IPS-NIHi7 (cell line): ENCODE data around the gene OPCML.

ENCODE experiments used
- DNase-seq: peaks from one replicate; pipeline ENCODE4 v3.0.0; 2012; ENCODE audit warnings: mixed read lengths; ENCODE audit errors: extremely low spot score

OPCML gene

GRCh38 chr11:132563050-132563449 is 969.3 kb downstream of the OPCML start:
- no peak for DNase-seq

- no peak for DNase-seq
Measured at GRCh38 chr11:132561937-132562336, 970.4 kb downstream of the OPCML start.

GRCh38 chr11:132559331-132560036 is 972.8 kb downstream of the OPCML start:
- DNase-seq: no peak

GRCh38 chr11:132556316-132556715 is 976.0 kb downstream of the OPCML start:
- no peak for DNase-seq

GRCh38 chr11:132555617-132556016 is 976.7 kb downstream of the OPCML start:
- no peak for DNase-seq

GRCh38 chr11:132551016-132551415 is 981.3 kb downstream of the OPCML start:
- no peak for DNase-seq

GRCh38 chr11:132549561-132549960 is 982.7 kb downstream of the OPCML start:
- DNase-seq: no peak

GRCh38 chr11:132549001-132549400 is 983.3 kb downstream of the OPCML start:
- no peak for DNase-seq

GRCh38 chr11:132544007-132544406 is 988.3 kb downstream of the OPCML start:
- DNase-seq: no peak

- no peak for DNase-seq
Measured at GRCh38 chr11:132541794-132542193, 990.5 kb downstream of the OPCML start.

GRCh38 chr11:132540581-132540980 is 991.7 kb downstream of the OPCML start:
- DNase-seq: no peak

- no peak for DNase-seq
Measured at GRCh38 chr11:132539590-132540368, 992.5 kb downstream of the OPCML start.

GRCh38 chr11:132538642-132539041 is 993.7 kb downstream of the OPCML start:
- DNase-seq: no peak

- no peak for DNase-seq
Measured at GRCh38 chr11:132535830-132536229, 996.5 kb downstream of the OPCML start.

- peak; percentile 23 for DNase-seq
Measured at GRCh38 chr11:132531921-132532320, 1000.4 kb downstream of the OPCML start.

GRCh38 chr11:132528181-132528580 is 1004.1 kb downstream of the OPCML start:
- DNase-seq: no peak

- DNase-seq: peak; percentile 24
Measured at GRCh38 chr11:132523929-132524328, 1008.4 kb downstream of the OPCML start.

GRCh38 chr11:132520199-132520598 is 1012.1 kb downstream of the OPCML start:
- no peak for DNase-seq

GRCh38 chr11:132519241-132519815 is 1013.0 kb downstream of the OPCML start:
- no peak for DNase-seq

GRCh38 chr11:132504501-132505041 is 1027.7 kb downstream of the OPCML start:
- peak; percentile 20 for DNase-seq

GRCh38 chr11:132501356-132501755 is 1030.9 kb downstream of the OPCML start:
- no peak for DNase-seq

- no peak for DNase-seq
Measured at GRCh38 chr11:132499661-132500060, 1032.6 kb downstream of the OPCML start.

GRCh38 chr11:132496341-132496740 is 1036.0 kb downstream of the OPCML start:
- DNase-seq: no peak
